ENCODE measurements around the gene APOBEC3B. TPM values are rescaled to one million over a fixed set of nuclear protein-coding genes. Genes with fewer than 3 reads are reported as not detected.
"Not testable (repeated sequence)": the region's sequence is repeated elsewhere in the genome, so short reads cannot be mapped to it uniquely, and the experiment has no call there.

The APOBEC3B gene
- total RNA-seq, 2 donors from 2014 or later, result 27.1 to 44.7 TPM

DNA sequence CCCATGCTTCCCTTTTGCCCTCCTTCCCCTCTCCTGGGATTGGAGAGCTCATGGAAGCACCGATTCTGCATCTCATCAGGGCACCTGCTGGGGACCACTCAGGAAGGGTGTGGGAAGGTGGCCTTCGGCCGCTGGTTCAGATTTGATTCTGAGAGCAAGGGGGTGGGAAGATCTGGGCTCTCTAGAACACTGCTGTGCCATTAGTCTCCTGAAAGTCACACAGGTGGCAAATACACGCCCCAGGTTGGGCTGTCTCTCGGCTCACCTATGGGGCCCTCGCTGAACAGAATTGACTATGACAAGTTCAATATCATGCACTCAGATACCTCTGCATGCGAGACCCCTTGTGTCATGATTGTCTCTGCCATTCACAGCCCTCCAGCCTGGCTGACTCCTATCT lies 37.5 kb upstream of the APOBEC3B start:
- ATAC-seq (replicated peaks in 1 of 2) (no peak), DNase-seq (no peak)
- H3K36me3 Mint-ChIP-seq (ENCODE audit: insufficient read depth in 2 of 2), result peaks cover 1 to 3% of the 10 kb centered on the region in 2 donors
- peaks cover 63% of the 10 kb centered on the region for H3K27me3 Mint-ChIP-seq (ENCODE audit: low read depth)
- no peak overlapping the region for H3K4me3 Mint-ChIP-seq
- H3K4me1 Mint-ChIP-seq (ENCODE audit: low read depth), result peaks cover 67% of the 10 kb centered on the region
- H3K9me3 Mint-ChIP-seq, result no peaks in the 10 kb centered on the region
- no peak overlapping the region for H3K27ac Mint-ChIP-seq

DNA sequence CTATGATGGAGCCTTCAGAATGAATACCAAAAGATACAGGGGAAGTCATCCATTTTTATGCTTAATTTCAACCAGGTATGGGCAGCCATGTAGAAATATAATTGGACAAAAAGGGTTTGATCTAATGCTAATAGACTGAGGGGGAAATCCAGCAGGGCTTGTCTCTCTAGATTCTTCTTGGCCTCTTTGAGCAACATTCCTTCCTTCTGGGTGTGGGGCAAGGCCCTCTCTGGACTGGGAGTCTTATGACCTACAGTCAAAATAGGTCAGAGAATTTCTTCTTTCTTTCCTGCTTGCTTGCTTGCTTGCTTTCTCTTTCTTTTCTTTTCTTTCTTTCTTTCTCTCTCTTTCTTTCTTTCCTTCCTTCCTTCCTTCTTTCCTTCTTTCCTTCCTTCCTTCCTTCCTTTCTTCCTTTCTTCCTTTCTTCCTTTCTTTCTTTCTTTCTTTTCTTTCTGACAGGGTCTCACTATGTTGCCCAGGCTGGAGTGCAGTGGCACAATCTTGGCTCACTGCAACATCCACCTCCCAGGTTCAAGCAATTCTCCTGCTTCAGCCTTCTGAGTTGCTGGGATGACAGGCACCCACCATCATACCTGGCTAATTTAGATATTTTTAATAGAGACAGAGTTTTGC lies 36.3 kb upstream of the APOBEC3B start:
- not testable (repeated sequence) for ATAC-seq (replicated peaks in 1 of 2); H3K9me3 Mint-ChIP-seq; H3K4me3 Mint-ChIP-seq; DNase-seq; H3K36me3 Mint-ChIP-seq (ENCODE audit: insufficient read depth in 2 of 2)
- Mint-ChIP-seq H3K4me1 (ENCODE audit: low read depth) (peaks cover 67% of the 10 kb centered on the region), H3K27ac (peak overlapping the region; percentile 12), H3K27me3 (ENCODE audit: low read depth) (peaks cover 57% of the 10 kb centered on the region)

DNA sequence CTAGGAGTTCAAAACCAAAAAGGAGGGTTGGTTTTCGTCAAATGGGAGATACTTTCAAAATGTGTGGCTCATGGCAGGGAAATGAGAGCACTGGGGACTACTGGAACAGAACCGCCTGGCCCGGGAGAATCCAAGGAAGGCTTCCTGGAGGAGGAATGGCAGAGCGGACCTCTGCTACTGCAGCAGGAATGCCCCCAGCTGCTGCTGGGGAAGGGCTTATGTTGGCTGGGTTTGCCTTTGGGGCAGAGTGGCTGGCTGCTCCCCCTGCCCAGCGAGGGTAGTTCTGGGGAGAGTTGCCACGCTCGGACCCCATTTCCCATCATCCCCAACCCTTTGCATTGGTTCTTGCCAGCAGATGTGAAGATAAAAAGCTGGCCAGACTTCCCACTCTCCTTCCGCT lies 35.4 kb upstream of the APOBEC3B start:
- H3K27ac Mint-ChIP-seq, result no peak overlapping the region
- DNase-seq (no peak), ATAC-seq (replicated peaks in 1 of 2) (no peak)

DNA sequence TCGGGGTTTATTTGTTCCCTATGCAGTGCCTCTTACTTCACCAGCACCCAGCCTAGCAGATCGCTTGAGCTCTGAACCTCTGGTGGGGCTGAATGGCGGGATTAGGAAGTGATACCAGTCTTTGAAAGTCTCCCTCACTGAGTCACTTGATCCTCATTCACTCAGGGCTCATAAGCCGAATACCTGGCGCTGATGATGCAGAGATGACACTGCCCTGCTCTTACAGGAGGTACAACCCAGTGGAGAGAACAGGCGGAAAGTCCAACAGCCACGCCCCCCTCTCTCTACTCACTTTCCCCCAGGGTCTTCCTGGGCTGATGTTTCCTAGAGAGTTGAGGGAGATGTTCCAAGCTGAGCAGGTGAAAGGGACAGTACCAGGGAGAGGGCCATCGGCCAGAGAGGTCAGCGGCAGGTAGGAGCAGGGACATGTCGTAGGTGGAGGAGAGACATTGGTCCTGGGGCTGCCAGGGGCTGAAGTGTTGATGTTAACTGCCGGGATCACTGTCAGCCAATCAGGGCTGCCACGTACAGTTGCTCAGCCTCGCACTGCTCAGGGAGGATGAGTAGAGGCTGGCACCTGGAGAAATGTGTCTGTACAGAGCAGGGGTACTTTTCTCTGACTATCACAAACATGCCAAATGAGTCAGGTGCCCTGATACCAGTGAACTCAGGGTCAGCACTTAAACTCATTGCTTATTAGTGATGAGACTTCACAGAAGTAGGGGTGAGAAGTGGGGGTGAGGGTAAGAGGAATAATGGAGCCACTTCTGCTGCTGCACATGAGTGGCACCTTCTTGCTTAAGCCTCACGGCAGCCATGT lies 34.6 kb upstream of the APOBEC3B start:
- Mint-ChIP-seq H3K4me3 (peak overlapping the region; percentile 3 to 19), H3K4me1 (ENCODE audit: low read depth) (peaks cover 67% of the 10 kb centered on the region), H3K36me3 (ENCODE audit: insufficient read depth in 2 of 2) (peaks cover 1 to 3% of the 10 kb centered on the region in 2 donors), H3K9me3 (no peaks in the 10 kb centered on the region), H3K27me3 (ENCODE audit: low read depth) (peaks cover 64% of the 10 kb centered on the region), H3K27ac (no peak overlapping the region)
- peak; percentile 29 to 30 for DNase-seq
- ATAC-seq (replicated peaks in 1 of 2), result peak; percentile 78 to 83

More for the DNA sequence above, 35.4 kb upstream of the APOBEC3B start:
- Mint-ChIP-seq H3K9me3 (no peaks in the 10 kb centered on the region), H3K27me3 (ENCODE audit: low read depth) (peaks cover 57% of the 10 kb centered on the region), H3K4me1 (ENCODE audit: low read depth) (peaks cover 67% of the 10 kb centered on the region), H3K36me3 (ENCODE audit: insufficient read depth in 2 of 2) (peaks cover 1 to 3% of the 10 kb centered on the region in 2 donors), H3K4me3 (no peak overlapping the region)

- Mint-ChIP-seq H3K27ac (no peak overlapping the region), H3K4me3 (peak overlapping the region in 1 of 2 donors; percentile 3), H3K36me3 (ENCODE audit: insufficient read depth in 2 of 2) (peaks cover 0 to 1% of the 10 kb centered on the region in 2 donors), H3K4me1 (ENCODE audit: low read depth) (peaks cover 67% of the 10 kb centered on the region), H3K9me3 (no peaks in the 10 kb centered on the region), H3K27me3 (ENCODE audit: low read depth) (peaks cover 60% of the 10 kb centered on the region)
- no peak for ATAC-seq (replicated peaks in 1 of 2)
- DNase-seq, result no peak
Measured at GRCh38 chr22:38948181-38948940, 33.8 kb upstream of the APOBEC3B start.

DNA sequence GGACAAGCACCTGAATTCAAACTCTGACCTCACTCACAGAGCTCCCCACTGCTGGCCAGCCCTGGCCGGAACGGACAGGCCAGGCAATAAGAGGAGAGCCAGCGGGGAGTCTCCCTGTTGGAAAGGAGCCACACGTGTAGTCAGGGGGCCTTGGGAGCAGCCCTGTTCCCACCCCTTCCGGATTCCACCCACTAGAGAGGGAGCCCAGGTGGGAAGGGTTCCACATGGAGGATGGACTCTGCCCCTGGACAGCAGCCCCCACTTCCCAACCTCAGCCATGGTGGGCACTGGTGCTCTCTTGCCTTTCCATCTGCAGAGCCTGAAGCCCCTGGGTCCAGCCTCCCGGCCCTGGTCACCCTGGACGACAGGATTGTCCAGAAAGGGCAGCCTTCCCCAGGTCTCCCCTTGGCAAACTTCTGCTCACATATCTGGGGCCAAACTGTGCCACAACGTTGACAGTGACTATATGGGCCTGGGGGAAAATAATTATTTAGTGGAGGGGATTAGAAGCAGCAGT lies 32.2 kb upstream of the APOBEC3B start:
- DNase-seq (no peak), ATAC-seq (replicated peaks in 1 of 2) (no peak)
- H3K36me3 Mint-ChIP-seq (ENCODE audit: insufficient read depth in 2 of 2), result no peaks in the 10 kb centered on the region
- peaks cover 70% of the 10 kb centered on the region for H3K4me1 Mint-ChIP-seq (ENCODE audit: low read depth)
- peaks cover 44% of the 10 kb centered on the region for H3K27me3 Mint-ChIP-seq (ENCODE audit: low read depth)
- no peaks in the 10 kb centered on the region for H3K9me3 Mint-ChIP-seq
- H3K27ac Mint-ChIP-seq, result no peak overlapping the region
- no peak overlapping the region for H3K4me3 Mint-ChIP-seq

DNA sequence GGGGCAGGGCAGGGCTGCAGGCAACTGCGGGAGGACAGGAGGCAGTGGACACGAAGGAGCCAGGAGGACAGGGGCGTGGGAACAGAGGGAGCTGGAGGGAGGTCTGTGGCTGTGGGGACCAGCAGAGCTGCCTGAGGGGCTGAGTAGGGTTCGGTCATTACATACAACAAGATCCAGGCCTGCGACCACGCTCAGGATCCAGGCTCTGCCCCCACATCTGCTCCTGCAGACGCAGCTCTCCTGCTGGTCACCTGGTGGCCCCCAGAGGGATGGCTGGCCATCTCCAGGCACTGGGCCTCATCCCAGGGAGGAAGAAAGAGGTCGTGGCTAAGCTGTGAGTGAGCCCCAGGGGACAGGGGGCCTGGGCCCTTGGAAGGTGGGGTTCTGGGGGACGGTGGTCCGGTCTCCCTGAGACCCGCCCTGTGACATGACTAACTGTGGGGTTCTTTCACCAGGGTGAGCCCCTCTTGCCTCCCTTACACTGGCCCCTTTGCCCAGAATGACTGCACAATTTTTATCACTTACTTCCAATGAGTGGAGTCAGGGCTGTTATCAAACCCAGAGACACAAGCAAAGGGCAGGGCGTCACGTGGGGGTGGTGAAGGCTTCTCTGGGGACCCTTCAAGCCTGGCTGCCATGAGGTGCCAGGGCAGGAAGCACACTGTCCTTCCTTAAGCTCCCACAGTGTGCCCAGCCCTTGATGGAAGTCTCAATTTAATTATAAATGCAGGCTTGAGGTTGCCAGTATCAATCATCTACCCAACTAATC lies 31.4 kb upstream of the APOBEC3B start:
- Mint-ChIP-seq H3K4me3 (no peak overlapping the region), H3K9me3 (no peaks in the 10 kb centered on the region), H3K27me3 (ENCODE audit: low read depth) (peaks cover 36% of the 10 kb centered on the region), H3K36me3 (ENCODE audit: insufficient read depth in 2 of 2) (no peaks in the 10 kb centered on the region), H3K27ac (no peak overlapping the region), H3K4me1 (ENCODE audit: low read depth) (peaks cover 76% of the 10 kb centered on the region)
- DNase-seq (no peak), ATAC-seq (replicated peaks in 1 of 2) (no peak)

DNA sequence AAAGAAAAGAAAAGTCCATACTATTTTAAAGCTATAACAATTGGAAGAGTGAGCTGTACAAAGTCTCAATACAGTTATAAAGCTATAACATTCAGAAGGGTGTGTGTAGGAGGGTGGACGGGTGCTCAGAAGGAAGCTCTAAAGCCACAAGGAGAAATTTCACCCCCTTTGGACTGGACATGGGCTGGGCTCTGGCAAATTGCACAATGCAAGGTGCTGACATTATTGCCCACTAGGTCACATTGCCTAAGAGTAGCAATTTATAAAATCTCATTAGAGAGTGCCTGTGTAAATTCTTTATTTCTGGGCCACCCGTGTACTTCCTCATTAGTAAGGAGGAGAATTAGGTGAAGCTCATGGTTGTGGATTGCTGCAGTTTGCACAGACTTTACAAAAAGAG lies 30.4 kb upstream of the APOBEC3B start:
- no peaks in the 10 kb centered on the region for H3K9me3 Mint-ChIP-seq
- no peak overlapping the region for H3K4me3 Mint-ChIP-seq
- no peak for ATAC-seq (replicated peaks in 1 of 2)
- H3K27ac Mint-ChIP-seq, result no peak overlapping the region
- no peaks in the 10 kb centered on the region for H3K36me3 Mint-ChIP-seq (ENCODE audit: insufficient read depth in 2 of 2)
- peaks cover 26% of the 10 kb centered on the region for H3K27me3 Mint-ChIP-seq (ENCODE audit: low read depth)
- DNase-seq, result no peak
- peaks cover 72% of the 10 kb centered on the region for H3K4me1 Mint-ChIP-seq (ENCODE audit: low read depth)

DNA sequence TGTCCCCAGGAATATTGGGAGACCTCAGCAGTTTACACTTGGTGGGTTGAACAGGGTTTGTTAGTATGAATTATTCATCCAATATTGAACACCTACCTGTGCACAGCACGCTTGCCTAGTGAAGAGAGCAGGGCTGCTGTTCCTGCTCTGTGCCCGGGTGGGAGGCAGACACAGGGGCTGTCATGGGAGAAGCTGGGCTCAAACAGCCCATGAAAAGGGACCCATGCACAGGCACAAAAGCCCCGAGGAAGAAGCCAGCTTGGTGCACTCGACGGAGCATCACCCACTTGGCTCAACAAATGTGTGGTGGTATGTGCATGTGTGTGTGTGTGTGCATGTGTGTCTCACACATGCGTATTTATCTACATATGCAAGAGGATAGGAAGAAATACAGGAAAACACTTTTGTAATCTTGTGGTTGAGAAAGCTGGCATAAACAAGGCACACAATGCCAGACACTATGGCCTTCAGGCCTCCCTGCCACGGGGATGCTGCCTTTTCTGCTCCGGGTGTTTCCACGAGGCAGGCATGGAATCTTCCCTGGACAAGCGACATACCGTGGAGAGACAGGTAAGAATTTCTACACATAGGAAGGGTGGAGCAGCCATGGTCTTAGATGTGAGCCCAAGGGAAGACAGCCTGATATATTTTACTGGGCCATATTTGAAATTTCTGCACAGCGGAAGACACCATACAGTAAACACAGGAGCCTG lies 29.7 kb upstream of the APOBEC3B start:
- DNase-seq (no peak), ATAC-seq (replicated peaks in 1 of 2) (no peak)
- H3K9me3 Mint-ChIP-seq, result no peaks in the 10 kb centered on the region
- no peaks in the 10 kb centered on the region for H3K36me3 Mint-ChIP-seq (ENCODE audit: insufficient read depth in 2 of 2)
- peaks cover 19% of the 10 kb centered on the region for H3K27me3 Mint-ChIP-seq (ENCODE audit: low read depth)
- H3K4me1 Mint-ChIP-seq (ENCODE audit: low read depth), result peaks cover 72% of the 10 kb centered on the region
- H3K4me3 Mint-ChIP-seq, result peak overlapping the region; percentile 38 to 63
- H3K27ac Mint-ChIP-seq, result peak overlapping the region; percentile 88

DNA sequence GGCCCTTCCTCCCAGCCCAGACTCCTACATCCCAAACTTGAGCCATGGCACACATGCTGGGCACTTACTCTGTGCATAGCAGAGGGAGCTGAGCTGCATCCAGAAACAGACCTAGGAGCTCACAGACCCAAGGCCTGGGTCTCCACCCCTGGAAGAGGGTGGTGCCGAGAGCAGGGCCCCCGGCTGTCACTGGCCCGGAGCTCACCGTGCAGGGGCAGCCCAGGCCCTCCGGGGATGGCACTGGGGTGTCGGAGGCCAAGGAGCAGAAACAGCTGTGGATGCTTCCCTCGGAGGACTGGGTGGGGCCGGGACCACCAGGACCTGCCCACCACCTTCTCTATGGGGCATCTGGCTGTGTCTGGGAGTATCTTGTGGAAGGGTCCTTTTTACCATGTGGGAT lies 29.1 kb upstream of the APOBEC3B start:
- H3K9me3 Mint-ChIP-seq, result no peaks in the 10 kb centered on the region
- peaks cover 18% of the 10 kb centered on the region for H3K27me3 Mint-ChIP-seq (ENCODE audit: low read depth)
- ATAC-seq (replicated peaks in 1 of 2), result no peak
- peak overlapping the region; percentile 88 for H3K27ac Mint-ChIP-seq
- DNase-seq, result no peak
- peaks cover 65% of the 10 kb centered on the region for H3K4me1 Mint-ChIP-seq (ENCODE audit: low read depth)
- no peaks in the 10 kb centered on the region for H3K36me3 Mint-ChIP-seq (ENCODE audit: insufficient read depth in 2 of 2)
- H3K4me3 Mint-ChIP-seq, result peak overlapping the region; percentile 63 to 79

DNA sequence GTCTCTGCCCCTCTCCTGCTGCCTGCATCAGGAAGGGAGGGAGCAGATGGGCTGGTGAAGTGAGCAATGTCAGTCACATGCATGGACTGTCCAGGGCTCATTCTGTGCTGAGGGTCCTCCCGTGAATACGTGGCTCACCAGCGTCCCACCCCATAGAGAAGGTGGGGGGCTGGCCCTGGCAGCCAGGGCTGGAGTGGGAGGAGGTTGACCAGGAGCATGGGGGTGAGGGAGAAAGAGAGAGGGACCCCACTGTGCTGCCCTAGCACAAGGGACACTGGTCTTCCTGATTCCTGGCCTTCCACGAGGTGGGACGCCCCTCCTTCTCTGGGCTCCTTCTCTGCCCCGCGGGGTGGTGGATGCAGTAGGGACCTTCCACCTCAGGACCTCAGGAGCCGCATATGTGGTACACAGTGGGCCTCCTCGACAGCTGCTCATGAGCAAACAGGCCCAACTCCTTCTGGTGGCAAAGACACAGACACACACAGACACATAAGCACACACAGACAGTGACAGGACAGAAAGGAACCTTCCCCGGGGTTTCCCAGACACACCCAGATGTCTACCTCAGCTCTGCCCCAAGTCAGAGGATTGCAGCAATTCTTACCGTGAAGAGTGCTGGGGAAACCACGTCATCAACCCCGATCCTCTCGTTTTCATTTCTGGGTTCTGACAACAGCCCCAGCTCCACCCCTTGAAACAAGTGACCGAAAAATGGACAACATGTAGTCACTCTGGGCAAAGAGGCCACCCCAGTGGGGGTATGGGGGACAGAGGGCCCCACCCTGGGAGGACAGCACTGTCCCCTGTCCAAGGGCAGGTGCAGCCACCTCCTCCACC lies 28.4 kb upstream of the APOBEC3B start:
- H3K4me3 Mint-ChIP-seq, result peak overlapping the region; percentile 63 to 79
- no peaks in the 10 kb centered on the region for H3K9me3 Mint-ChIP-seq
- ATAC-seq (replicated peaks in 1 of 2), result peak; percentile 96 to 97
- peak; percentile 87 to 90 for DNase-seq
- H3K27me3 Mint-ChIP-seq (ENCODE audit: low read depth), result peaks cover 23% of the 10 kb centered on the region
- H3K27ac Mint-ChIP-seq, result peak overlapping the region; percentile 11
- H3K36me3 Mint-ChIP-seq (ENCODE audit: insufficient read depth in 2 of 2), result no peaks in the 10 kb centered on the region
- H3K4me1 Mint-ChIP-seq (ENCODE audit: low read depth), result peaks cover 63% of the 10 kb centered on the region

Measured in activated T-cell treated with anti-CD3 and anti-CD28 coated beads, Interleukin-2, amount 50 U/mL, for 72 hours (primary cell).